OCI-LY7 (cell line): Measurements from ENCODE around the gene PFAS. TPM values are rescaled to one million over a fixed set of nuclear protein-coding genes. Genes with fewer than 3 reads are reported as not detected.

Experiments
- BruUV-seq: library from RNA; stranded (reverse); fragments of 400-500 nt; replicated peaks from 2 replicates; lab custom pipeline; 2021; lab: Mats Ljungman, UMichigan
- CTCF ChIA-PET: fragments of 300-600 bp; sonication (Branson Sonifier 250); formaldehyde crosslinking; loops from one replicate; lab custom pipeline; 2022; ENCODE audit warnings: antibody characterized with exemption; ENCODE audit not compliant: unreplicated experiment; lab: Charles Lee
- POLR2A ChIA-PET: fragments of 300-600 bp; sonication (Branson Sonifier 250); formaldehyde crosslinking; loops from one replicate; lab custom pipeline; 2022; ENCODE audit warnings: antibody characterized with exemption; lab: Charles Lee
- DNase-seq: peaks from one replicate; pipeline ENCODE4 v3.0.0-alpha.2; 2015; ENCODE audit warnings: low spot score
- H2AFZ ChIP-seq: fragments of 200-600 bp; sonication (generic), shearing (Covaris generic); 2 replicates; pipeline ENCODE4 v1.6.1; 2014; ENCODE audit warnings: mild to moderate bottlenecking, antibody characterized with exemption, low read length, moderate library complexity
- H3K27ac ChIP-seq: fragments of 200-600 bp; sonication (generic); 2 replicates; pipeline ENCODE4 v1.5.1; 2014; ENCODE audit warnings: mixed run types, low read depth, mild to moderate bottlenecking, moderate library complexity, low read length, inconsistent platforms; ENCODE audit not compliant: poor library complexity, severe bottlenecking
- H3K36me3 ChIP-seq: fragments of 200-600 bp; sonication (generic); 2 replicates; pipeline ENCODE4 v1.6.1; 2014; ENCODE audit warnings: mild to moderate bottlenecking, antibody characterized with exemption, low read length, moderate library complexity, mixed read lengths; ENCODE audit not compliant: insufficient read depth
- H3K4me1 ChIP-seq: fragments of 200-600 bp; sonication (generic); 2 replicates; pipeline ENCODE4 v1.5.1; 2014; ENCODE audit warnings: mild to moderate bottlenecking, low read length; ENCODE audit not compliant: insufficient read depth, poor library complexity, severe bottlenecking
- H3K4me2 ChIP-seq: fragments of 200-600 bp; sonication (generic); 2 replicates; pipeline ENCODE4 v1.6.1; 2014; ENCODE audit warnings: mild to moderate bottlenecking, low read length
- H3K4me3 ChIP-seq: fragments of 200-600 bp; sonication (generic); 2 replicates; pipeline ENCODE4 v1.5.1; 2014; ENCODE audit warnings: mild to moderate bottlenecking, low read depth, low read length; ENCODE audit not compliant: poor library complexity, severe bottlenecking
- H3K79me2 ChIP-seq: fragments of 200-600 bp; sonication (generic); 2 replicates; pipeline ENCODE4 v1.6.1; 2016; ENCODE audit warnings: low read depth, mild to moderate bottlenecking, low read length, moderate library complexity, mixed read lengths; ENCODE audit not compliant: insufficient read depth
- H3K9me2 ChIP-seq: fragments of 200-600 bp; sonication (generic); 2 replicates; pipeline ENCODE4 v1.6.1; 2016; ENCODE audit warnings: mild to moderate bottlenecking, low read length, mixed read lengths; ENCODE audit not compliant: insufficient read depth
- H3K9me3 ChIP-seq: fragments of 200-600 bp; sonication (generic); 2 replicates; pipeline ENCODE4 v1.6.1; 2014; ENCODE audit warnings: mild to moderate bottlenecking, mixed run types, low read length, mixed read lengths
- H4K20me1 ChIP-seq: fragments of 200-600 bp; sonication (generic); 2 replicates; pipeline ENCODE4 v1.6.1; 2014; ENCODE audit warnings: mild to moderate bottlenecking, antibody characterized with exemption, low read length, moderate library complexity, mixed read lengths; ENCODE audit not compliant: insufficient read depth
- CTCF ChIP-seq: fragments of 200-600 bp; sonication (generic); conservative IDR thresholded peaks from 2 replicates; pipeline ENCODE4 v1.5.1; 2014; ENCODE audit warnings: mild to moderate bottlenecking, antibody characterized with exemption, low read length, moderate library complexity, mixed read lengths
- EZH2phosphoT487 ChIP-seq: fragments of 200-600 bp; sonication (generic); IDR thresholded peaks from 2 replicates; pipeline ENCODE4 v1.6.1; 2018; ENCODE audit warnings: low read depth, borderline replicate concordance, mild to moderate bottlenecking, mixed run types, antibody characterized with exemption, low read length, moderate library complexity, mixed read lengths
- intact Hi-C: fragments of 100-400 bp; cut with micrococcal nuclease; formaldehyde crosslinking; loops from one replicate; pipeline ENCODE4 v1.10.0; 2022; ENCODE audit not compliant: unreplicated experiment
- total RNA-seq, 2 experiments: library from RNA; depleted of rRNA in 1 of 2; stranded (reverse); fragments of >200 nt in 1 of 2; shearing (Covaris generic) in 1 of 2; gene quantifications; 2 replicates each; pipeline ENCODE4 v1.2.3, GENCODE V29; 2014 to 2022

The PFAS gene
- total RNA-seq, 2 experiments from 2014 or later = 114 to 180 TPM

- no peaks in the 10 kb centered on the region for H3K36me3 ChIP-seq
- POLR2A ChIA-PET = interaction anchor here (0.6 kb wide), 1 partner anchor 37 kb away, joined by 4 read pairs; no protein-coding TSS in a partner anchor
- no peak for TF ChIP-seq CTCF
- TF ChIP-seq EZH2phosphoT487 = no peak
- no peak overlapping the region for H3K27ac ChIP-seq
- no peaks in the 10 kb centered on the region for H3K79me2 ChIP-seq
- CTCF ChIA-PET = interaction anchor here (0.6 kb wide), 1 partner anchor 32 kb away, joined by 3 read pairs; no protein-coding TSS in a partner anchor
- H3K4me2 ChIP-seq = no peak overlapping the region
- no peaks in the 10 kb centered on the region for H4K20me1 ChIP-seq
- no peaks in the 10 kb centered on the region for H3K9me3 ChIP-seq
- no peak overlapping the region for H3K4me3 ChIP-seq
- H3K4me1 ChIP-seq = peaks cover 19% of the 10 kb centered on the region
- intact Hi-C loops = no loop called here
- no peaks in the 10 kb centered on the region for H3K9me2 ChIP-seq
- BruUV-seq = no TSS peak
- H2AFZ ChIP-seq = no peak overlapping the region
- DNase-seq = no peak
These were observed 34.3 kb downstream of the PFAS start for GRCh38 chr17:8283356-8283755.

GRCh38 chr17:8284126-8284525, 35.0 kb downstream of the PFAS start:
- H2AFZ ChIP-seq = no peak overlapping the region
- H3K9me3 ChIP-seq = no peaks in the 10 kb centered on the region
- no peak for TF ChIP-seq CTCF
- TF ChIP-seq EZH2phosphoT487 = no peak
- H3K27ac ChIP-seq = no peak overlapping the region
- intact Hi-C loops = no loop called here
- POLR2A ChIA-PET = interaction anchor here (0.6 kb wide), 1 partner anchor 37 kb away, joined by 4 read pairs; no protein-coding TSS in a partner anchor
- DNase-seq = no peak
- no peaks in the 10 kb centered on the region for H3K36me3 ChIP-seq
- no peak overlapping the region for H3K4me3 ChIP-seq
- no peaks in the 10 kb centered on the region for H3K79me2 ChIP-seq
- H3K4me2 ChIP-seq = no peak overlapping the region
- H3K9me2 ChIP-seq = no peaks in the 10 kb centered on the region
- CTCF ChIA-PET = no interaction called here
- no peaks in the 10 kb centered on the region for H4K20me1 ChIP-seq
- H3K4me1 ChIP-seq = peaks cover 20% of the 10 kb centered on the region
- BruUV-seq = no TSS peak
